Measurements from ENCODE around the gene CDRT4.

DNA sequence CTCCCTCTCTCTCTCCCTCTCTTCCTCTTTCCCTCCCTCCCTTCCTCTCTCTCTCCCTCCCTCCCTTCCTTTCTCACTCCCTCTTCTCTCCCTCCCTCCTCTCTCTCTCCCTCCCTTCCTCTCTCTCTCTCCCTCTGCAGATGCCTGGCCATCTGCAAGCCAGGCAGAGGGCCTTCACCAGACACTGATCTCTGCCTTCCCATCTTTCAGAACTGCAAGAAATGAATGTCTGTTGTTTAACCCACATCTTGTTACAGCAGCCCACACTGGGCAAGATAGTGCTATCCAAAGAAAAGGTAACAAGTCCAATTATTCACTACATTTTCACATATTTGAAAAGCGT is 26.2 kb upstream of the CDRT4 start:
- TF ChIP-seq, protein P1, sequence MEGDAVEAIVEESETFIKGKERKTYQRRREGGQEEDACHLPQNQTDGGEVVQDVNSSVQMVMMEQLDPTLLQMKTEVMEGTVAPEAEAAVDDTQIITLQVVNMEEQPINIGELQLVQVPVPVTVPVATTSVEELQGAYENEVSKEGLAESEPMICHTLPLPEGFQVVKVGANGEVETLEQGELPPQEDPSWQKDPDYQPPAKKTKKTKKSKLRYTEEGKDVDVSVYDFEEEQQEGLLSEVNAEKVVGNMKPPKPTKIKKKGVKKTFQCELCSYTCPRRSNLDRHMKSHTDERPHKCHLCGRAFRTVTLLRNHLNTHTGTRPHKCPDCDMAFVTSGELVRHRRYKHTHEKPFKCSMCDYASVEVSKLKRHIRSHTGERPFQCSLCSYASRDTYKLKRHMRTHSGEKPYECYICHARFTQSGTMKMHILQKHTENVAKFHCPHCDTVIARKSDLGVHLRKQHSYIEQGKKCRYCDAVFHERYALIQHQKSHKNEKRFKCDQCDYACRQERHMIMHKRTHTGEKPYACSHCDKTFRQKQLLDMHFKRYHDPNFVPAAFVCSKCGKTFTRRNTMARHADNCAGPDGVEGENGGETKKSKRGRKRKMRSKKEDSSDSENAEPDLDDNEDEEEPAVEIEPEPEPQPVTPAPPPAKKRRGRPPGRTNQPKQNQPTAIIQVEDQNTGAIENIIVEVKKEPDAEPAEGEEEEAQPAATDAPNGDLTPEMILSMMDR (IDR thresholded peaks at IDR 0.05), result no peak
- TF ChIP-seq POLR2A (IDR thresholded peaks at IDR 0.05) (no peak), EP300 (IDR thresholded peaks at IDR 0.05) (no peak)
